22Rv1 (cell line): ENCODE data around the gene MDFIC.

Source experiments
- H3K27ac ChIP-seq: fragments of 450-650 bp; 2 replicates; pipeline ENCODE4 v1.5.1; 2017
- ZFX ChIP-seq: fragments of 450-650 bp; IDR thresholded peaks from 2 replicates; pipeline ENCODE4 v1.6.1; 2017; ENCODE audit warnings: antibody characterized with exemption, borderline replicate concordance
- TF ChIP-seq, protein P1 (sequence below): fragments of 450-650 bp; IDR thresholded peaks from 2 replicates; pipeline ENCODE4 v1.5.1; 2017; ENCODE audit warnings: mild to moderate bottlenecking

Gene MDFIC

GRCh38 chr7:115019882-115020605, 98.2 kb downstream of the MDFIC start:
- no peak for TF ChIP-seq ZFX
- TF ChIP-seq, protein P1, sequence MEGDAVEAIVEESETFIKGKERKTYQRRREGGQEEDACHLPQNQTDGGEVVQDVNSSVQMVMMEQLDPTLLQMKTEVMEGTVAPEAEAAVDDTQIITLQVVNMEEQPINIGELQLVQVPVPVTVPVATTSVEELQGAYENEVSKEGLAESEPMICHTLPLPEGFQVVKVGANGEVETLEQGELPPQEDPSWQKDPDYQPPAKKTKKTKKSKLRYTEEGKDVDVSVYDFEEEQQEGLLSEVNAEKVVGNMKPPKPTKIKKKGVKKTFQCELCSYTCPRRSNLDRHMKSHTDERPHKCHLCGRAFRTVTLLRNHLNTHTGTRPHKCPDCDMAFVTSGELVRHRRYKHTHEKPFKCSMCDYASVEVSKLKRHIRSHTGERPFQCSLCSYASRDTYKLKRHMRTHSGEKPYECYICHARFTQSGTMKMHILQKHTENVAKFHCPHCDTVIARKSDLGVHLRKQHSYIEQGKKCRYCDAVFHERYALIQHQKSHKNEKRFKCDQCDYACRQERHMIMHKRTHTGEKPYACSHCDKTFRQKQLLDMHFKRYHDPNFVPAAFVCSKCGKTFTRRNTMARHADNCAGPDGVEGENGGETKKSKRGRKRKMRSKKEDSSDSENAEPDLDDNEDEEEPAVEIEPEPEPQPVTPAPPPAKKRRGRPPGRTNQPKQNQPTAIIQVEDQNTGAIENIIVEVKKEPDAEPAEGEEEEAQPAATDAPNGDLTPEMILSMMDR = no peak
- no peak overlapping the region for H3K27ac ChIP-seq

DNA sequence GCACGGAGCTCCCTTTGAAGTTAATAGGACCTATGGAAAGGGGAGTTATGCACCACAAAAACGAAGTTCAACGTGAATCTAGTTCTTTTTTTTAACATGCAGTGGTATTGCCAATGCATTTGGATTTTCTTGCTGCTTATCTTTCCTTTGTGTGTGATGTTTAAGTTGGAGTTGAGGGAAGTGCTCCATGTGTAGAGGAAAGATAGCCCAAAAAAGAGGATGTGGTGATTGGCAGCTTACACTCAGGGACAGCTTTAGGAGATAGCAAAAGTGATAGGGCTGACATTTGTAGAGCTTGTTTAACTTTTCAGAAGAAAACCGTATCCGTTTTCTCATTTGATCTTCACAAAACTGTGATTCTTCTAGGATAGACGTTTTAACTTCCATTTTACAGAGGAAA, 101.3 kb downstream of the MDFIC start:
- no peak overlapping the region for H3K27ac ChIP-seq
- TF ChIP-seq ZFX = no peak
- TF ChIP-seq, protein P1 = no peak

- TF ChIP-seq, protein P1 = no peak
- no peak for TF ChIP-seq ZFX
- no peak overlapping the region for H3K27ac ChIP-seq
These were observed 102.4 kb downstream of the MDFIC start for GRCh38 chr7:115024276-115024675.

GRCh38 chr7:115032715-115033703, 111.1 kb downstream of the MDFIC start:
- no peak overlapping the region for H3K27ac ChIP-seq
- no peak for TF ChIP-seq ZFX
- TF ChIP-seq, protein P1 = no peak

DNA sequence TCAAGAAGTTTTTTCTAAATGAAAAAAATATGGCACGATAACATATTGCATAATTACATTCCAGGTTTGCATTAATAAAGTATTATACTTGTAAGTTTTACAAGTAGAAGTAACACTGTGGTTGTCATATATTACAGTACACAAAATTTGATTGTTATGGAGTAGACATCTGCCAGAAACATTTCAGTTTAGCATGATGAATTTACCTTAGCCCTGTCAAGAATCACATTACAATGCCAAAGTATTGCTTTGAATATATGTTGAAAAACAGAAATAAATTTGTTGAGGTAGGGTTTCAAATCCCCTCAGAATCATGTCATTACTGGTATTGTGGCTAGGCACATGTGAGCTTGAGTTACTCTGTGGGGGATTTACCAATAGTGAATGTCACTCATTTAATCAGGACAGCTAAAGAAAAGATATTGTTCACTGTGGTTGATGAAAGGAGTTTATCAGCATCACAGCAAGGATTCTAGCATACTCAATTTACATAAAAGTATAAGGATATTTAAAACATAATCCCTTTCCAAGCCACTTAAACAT, 112.1 kb downstream of the MDFIC start:
- TF ChIP-seq, protein P1 = no peak
- TF ChIP-seq ZFX = no peak
- H3K27ac ChIP-seq = no peak overlapping the region

DNA sequence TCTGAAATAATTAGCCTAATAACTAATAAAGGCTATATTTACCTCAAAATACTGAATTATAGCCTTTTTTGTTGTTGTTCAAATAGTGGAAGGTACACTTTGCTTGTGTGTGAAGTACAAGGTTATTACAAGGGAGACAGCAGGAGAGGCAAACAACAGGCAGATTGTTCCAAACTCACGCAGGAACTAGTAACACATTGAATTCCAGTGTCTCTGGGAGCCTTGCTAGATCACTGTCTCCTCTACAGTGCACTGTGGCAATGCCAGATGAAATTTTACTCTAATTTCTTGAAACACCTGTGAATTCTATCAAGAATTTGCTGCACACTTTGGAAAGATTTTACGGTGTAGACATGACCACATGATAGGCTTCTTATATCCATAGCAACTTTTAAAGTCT, 112.6 kb downstream of the MDFIC start:
- TF ChIP-seq, protein P1 = no peak
- no peak for TF ChIP-seq ZFX

More for the DNA sequence above, 112.6 kb downstream of the MDFIC start:
- H3K27ac ChIP-seq = no peak overlapping the region
